ENCODE measurements around the gene RAB40C.

DNA sequence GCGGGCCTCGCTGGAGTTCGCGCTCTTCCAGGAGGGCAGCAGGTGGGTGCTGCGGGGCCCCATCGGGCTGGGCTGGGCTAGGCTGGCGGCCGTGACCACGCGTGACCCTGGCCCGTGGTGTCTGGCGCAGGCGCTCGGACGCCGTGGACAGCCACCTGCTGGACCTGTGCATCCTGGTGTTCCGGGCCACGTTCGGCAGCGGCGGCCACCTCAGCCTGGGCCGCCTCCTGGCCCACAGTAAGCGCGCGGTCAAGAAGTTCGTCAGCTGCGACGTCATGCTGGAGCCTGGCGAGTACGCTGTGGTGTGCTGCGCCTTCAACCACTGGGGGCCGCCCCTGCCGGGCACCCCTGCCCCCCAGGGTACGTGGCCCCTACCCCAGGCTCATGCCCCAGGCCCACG is 37.7 kb upstream of the RAB40C start:
- TF ChIP-seq EZH2 (IDR thresholded peaks at IDR 0.05; ENCODE audit: borderline replicate concordance, low read depth, low read length, severe bottlenecking): no peak
- TF ChIP-seq, protein P1, sequence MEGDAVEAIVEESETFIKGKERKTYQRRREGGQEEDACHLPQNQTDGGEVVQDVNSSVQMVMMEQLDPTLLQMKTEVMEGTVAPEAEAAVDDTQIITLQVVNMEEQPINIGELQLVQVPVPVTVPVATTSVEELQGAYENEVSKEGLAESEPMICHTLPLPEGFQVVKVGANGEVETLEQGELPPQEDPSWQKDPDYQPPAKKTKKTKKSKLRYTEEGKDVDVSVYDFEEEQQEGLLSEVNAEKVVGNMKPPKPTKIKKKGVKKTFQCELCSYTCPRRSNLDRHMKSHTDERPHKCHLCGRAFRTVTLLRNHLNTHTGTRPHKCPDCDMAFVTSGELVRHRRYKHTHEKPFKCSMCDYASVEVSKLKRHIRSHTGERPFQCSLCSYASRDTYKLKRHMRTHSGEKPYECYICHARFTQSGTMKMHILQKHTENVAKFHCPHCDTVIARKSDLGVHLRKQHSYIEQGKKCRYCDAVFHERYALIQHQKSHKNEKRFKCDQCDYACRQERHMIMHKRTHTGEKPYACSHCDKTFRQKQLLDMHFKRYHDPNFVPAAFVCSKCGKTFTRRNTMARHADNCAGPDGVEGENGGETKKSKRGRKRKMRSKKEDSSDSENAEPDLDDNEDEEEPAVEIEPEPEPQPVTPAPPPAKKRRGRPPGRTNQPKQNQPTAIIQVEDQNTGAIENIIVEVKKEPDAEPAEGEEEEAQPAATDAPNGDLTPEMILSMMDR (IDR thresholded peaks at IDR 0.05; ENCODE audit: borderline replicate concordance, extremely low read depth, low read length, poor library complexity, severe bottlenecking): no peak

All from DND-41 (cell line).